Right ventricle myocardium superior (tissue), 1 donor: ENCODE measurements around the gene HSPA12A. TPM values are rescaled to one million over a fixed set of nuclear protein-coding genes. Genes with fewer than 3 reads are reported as not detected.

Experiments used
- ATAC-seq: fragments of 200-7000 bp; cut with Tn5 transposase; one replicate; pipeline ENCODE4 v1.9.1; 2020; ENCODE audit warnings: mild to moderate bottlenecking; ENCODE audit not compliant: poor library complexity
- DNase-seq: peaks from one replicate; pipeline ENCODE4 v3.0.0-alpha.2; 2020
- intact Hi-C: fragments of 100-400 bp; cut with DNase I; formaldehyde crosslinking; loops from one replicate; pipeline ENCODE4 v1.11.2; 2022
- total RNA-seq: library from RNA; stranded (reverse); fragmentation: NEBNext Ultra II Directional; extraction: Animal tissue kit (Norgen Biotek cat#: 25700); gene quantifications from one replicate; pipeline ENCODE4 v1.2.1, GENCODE V29; 2021
- donor health status: DM: no; HTN: yes; CAD: no; lungs with severe emphysema.

The HSPA12A gene
- total RNA-seq, 1 donor from 2014 or later: 15.9 TPM

DNA sequence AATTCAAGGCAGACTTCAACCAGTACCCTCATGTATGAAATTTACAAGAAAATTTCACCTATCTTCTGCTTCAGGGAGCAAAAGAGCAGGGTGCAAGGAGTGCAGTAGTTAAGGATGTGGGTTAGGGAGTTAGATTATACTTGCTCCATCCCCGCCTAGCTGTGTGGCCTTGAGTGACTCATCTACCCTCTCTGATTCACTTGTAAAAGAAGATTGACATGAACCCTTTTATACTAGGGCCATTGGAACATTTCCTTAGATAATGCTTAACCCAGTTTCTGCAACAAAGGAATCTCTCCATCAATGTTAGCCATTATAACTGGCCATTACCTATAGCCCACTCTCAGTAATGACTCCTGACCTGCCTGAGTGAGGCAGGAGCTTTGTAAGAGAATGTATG is 10.2 kb upstream of the HSPA12A start:
- no peak for ATAC-seq
- no peak for DNase-seq

DNA sequence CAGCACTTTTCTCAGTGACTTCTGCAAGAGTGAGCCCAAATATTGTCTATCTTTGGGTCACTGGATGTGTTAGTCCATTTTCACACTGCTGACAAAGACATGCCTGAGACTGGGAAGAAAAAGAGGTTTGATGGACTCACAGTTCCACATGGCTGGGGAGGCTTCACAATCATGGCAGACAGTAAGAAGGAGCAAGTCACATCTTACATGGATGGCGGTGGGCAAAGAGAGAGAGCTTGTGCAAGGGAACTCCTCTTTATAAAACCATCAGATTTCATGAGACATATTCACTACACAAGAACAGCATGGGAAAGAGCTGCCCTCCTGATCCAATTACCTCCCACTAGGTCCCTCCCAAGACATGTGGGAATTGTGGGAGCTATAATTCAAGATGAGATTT is 6.1 kb upstream of the HSPA12A start:
- intact Hi-C loops: no loop called here
- no peak for DNase-seq
- ATAC-seq: no peak

More for the DNA sequence above, 10.2 kb upstream of the HSPA12A start:
- intact Hi-C loops: no loop called here

DNA sequence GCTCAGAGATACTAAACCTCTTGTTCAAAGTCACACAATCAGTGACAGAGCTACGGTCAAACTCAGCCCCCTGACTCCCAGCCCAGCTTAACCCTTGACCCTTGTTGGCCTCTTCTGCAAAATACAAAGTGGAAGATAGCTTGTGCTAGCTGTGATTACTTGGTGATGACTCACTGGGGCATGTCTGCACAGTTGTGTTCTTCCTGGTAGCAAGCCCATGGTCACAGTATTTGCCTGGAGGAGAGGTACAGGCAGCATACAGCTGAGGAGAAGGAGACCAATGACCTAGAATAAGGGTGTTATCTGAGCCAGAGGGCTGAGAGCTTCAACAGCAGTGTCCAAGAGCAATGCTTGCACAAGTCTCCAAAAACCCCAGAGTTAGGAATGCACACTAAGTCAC is 5.7 kb upstream of the HSPA12A start:
- intact Hi-C loops: no loop called here
- DNase-seq (no peak), ATAC-seq (no peak)

DNA sequence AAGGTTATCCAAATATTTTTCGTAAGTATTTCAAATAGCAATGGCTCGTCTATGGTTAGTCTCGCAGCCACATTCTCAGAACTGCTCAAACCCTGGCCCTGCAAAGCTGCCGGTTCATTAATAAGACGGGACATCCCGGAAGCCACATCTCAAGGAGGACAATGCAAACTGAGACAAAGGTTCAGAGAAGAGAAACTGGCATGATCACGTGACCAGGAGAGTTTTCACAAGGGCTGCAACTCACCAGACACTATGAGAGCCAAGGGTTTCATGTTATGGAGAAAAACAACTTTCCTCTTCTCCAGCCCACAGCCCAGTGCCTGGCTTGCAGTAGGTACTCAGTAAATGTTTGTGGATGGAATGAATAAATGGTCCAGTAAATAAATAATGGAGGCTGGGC is 5.0 kb upstream of the HSPA12A start:
- intact Hi-C loops: no loop called here
- no peak for ATAC-seq
- no peak for DNase-seq

DNA sequence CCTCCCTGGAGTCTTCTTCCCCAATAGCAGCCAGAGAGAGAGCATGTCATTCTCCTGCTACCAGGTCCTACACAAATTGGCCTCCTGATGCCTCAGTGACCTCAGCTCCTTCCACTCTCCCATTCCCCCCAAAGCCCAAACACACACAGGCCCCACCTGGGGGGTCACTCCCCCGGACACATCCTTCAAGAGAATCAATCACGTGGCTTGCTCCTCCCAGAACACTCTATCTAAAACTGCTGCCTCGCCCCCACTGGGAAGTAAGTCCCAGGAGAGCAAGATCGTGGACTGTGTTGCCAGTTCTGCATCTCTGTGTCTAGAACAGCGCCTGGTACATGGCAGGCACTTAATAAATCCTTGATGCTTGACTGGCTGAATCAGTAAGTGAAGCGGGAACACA is 2.5 kb upstream of the HSPA12A start:
- ATAC-seq (no peak), DNase-seq (no peak)
- intact Hi-C loops: no loop called here

DNA sequence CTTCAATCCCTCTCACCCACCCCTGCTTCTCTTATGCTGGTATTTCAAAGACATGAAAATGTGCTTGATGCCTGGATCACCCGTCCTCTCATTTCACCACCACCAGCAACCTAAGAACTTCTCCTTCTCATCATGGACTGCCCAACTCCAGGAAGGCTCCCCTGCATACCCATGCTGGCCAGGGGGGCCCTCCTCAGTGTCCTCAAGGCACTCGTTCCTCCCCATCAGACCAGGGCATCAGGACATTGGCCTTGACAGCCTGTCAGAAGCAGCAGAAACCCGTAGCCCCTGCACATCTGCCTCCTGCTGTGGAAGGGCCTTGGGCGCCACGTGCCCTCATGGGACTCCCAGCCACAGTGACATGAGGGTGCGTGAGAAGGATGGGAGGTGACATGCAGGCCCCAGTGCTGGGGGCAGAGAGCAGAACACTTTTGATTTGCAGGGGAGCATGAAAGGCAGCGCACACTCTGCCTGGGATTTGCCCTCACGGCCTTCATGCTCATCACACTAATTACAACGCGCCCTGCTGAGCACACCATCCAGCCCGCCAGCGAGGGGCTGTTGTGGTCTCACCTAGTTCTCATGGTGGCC is 1.9 kb upstream of the HSPA12A start:
- intact Hi-C loops: no loop called here
- ATAC-seq: no peak
- no peak for DNase-seq

DNA sequence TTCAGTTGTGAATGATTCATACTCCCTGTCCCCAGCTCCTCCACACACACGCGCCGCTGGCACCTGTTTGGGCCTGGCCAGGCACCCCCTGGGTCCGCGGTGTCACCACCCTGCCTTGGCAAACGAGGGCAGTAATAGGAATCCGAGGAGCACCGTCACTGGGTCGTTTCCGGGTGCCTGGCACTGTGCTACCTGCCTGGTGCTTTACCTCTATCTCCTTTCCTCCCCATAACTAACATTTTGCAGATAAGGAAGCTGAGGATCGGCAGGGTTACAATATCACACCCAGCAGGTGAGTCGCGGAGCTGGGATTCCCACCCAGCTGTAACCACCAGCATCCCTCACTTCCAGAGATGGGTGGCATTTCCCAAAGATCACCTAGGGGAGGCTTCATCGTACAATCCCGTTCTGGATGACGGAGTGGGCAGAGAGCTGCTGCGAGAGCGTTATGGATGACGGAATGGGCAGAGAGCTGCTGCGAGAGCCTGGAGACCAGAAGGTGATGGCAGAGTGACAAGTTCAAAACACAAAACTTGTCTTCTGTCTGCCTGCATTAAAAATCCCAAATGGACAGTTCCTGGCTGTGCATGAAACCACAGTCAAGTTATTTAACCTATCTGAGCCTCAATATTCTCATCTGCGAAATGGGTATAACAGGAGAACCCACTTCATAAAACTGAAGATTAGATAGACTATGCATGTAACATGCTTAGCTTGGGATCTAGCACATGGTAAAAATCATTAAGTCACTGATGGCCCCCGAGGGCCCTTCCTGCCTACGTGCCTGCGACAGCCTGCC is 1.1 kb upstream of the HSPA12A start:
- intact Hi-C loops: no loop called here
- DNase-seq (no peak), ATAC-seq (no peak)

DNA sequence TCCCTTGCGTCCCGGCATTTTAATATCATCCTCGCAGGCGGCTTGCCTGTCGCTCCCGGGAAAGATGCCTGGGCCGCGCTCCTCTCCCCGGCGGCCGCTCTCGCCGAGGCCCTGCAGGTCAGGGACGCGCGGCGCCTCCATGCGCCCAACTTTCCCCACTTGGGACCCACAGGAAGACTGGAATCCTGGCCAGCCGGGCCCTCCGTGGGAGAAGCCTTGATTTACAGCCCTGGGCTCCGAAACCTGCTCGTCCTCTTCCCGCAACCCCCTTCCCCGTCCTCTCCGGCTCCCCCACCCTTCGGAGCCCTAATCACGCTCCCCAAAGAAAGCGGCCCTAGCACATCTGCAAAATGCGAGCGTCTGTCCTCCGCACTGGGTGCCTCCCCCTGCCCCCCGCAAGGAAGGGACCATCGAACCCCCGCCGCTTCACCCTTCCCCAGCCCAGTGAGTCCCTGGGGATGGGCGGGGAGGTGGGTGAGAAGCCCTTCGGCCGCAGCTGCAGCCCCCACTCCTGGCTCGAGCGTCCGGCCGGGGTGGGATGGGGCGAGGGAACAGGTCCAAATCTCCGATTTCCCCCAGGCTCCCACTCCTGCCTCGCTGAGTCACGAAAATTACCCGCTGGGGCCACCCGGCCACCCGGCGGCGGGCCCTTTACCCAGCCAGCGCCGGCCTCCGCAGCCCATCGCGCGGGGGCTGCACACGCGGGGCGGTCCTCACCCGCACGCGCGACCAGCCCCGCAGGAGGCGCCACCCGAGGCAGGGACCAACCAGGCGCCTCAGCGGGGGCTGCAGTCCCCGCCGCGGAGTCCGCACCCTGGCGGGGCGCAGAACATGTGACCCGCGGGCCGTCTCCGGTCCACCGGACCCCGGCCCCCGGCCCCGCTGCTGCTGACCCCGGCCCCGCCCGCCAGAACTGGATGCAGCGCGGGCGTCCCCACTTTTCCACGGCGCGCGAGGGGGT is 695 bp downstream of the HSPA12A start:
- intact Hi-C loops: no loop called here
- ATAC-seq (peak; percentile 36), DNase-seq (peak; percentile 53)

DNA sequence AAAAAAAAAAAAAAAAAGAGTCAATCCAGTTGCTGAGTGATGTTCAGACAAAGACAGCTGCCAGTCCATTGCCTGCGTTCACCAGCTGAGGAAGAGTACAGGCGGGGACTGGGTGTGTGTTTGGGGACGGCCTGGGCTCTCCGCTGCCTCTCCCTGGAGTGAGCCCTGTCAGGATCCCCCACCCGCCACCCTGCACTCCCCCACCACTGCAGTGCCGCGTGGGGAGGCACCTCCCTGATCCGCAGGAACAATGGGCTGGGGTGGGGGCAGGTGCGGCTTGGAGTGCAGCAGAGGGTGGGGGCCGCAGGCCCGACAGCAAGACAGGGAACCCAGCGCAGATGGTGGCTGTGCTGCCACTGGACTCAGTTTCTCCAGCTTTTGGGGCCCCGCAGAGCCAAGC is 1.4 kb downstream of the HSPA12A start:
- intact Hi-C loops: no loop called here
- no peak for DNase-seq
- ATAC-seq: no peak

DNA sequence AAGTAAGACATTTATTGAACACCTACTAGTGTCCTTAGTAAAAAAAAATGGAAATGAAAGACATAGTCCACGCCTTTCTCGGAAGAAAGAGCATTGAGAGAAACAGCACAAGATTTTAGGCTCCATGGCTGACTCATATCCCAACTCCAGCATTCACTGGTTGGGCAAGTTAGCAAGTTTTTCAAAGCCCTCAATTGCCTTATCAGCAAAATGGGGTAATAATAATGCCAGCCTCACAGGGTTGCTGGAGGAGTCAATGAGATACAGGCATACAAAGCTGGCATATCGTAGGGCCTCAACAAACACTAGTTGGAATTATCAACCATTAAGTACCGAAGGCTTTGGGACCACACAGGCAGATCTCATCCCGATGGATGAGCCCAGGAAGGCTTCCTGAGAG is 4.0 kb downstream of the HSPA12A start:
- ATAC-seq: no peak
- intact Hi-C loops: no loop called here

DNA sequence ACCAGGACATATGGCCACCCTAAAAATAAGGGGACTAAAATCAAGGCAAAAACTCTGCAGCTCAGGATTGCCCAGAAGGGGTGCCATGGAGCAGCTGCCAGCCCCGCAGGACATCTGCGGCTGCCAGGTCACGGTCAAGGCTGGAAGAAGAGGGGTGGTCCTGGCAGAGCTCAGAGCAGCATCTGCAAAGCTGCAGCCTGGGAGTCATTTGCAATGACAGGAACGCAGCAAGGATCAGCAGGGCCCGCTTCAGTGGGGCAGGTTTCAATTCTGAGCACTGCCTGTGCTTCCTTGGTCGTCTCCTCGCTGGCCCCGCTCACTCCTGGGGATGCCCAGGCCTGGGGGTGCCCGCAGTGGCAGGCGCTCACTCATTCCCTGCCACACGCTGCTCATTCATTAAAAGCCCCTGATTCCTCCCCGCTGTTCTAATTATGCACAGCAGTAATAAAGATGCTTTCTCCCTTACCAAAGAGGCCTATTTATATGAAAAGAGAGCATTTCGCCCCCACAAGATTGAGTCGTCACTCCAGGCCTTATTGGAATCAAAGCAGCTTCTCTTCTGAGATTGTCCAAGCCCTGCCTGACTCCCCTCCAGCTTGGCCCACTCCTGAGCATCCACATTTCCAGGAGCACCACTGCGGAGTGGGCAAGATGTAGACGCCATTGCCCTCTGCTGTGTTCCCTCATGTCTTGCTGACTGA is 4.6 kb downstream of the HSPA12A start:
- intact Hi-C loops: no loop called here

More for the DNA sequence above, 4.0 kb downstream of the HSPA12A start:
- no peak for DNase-seq

DNA sequence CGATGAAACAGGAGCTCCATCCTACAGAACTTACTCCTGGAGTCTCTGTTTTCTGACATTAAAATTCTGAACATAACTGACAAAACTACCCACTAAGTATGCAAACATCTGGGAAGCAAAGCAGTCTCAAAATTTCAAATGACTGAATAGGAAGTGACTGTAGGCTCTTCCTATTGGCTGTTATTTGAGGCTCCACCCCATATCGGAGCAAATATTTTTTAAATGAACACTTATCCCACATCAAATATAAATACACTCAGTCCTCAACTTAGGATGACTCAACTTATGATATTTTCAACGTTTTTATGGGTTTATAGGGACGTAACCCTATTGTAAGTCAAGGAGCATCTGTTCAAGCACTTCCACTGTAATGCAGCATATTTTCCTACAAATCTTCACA is 8.8 kb downstream of the HSPA12A start:
- intact Hi-C loops: no loop called here
- DNase-seq (no peak), ATAC-seq (no peak)

More for the DNA sequence above, 4.6 kb downstream of the HSPA12A start:
- DNase-seq: no peak
- no peak for ATAC-seq

DNA sequence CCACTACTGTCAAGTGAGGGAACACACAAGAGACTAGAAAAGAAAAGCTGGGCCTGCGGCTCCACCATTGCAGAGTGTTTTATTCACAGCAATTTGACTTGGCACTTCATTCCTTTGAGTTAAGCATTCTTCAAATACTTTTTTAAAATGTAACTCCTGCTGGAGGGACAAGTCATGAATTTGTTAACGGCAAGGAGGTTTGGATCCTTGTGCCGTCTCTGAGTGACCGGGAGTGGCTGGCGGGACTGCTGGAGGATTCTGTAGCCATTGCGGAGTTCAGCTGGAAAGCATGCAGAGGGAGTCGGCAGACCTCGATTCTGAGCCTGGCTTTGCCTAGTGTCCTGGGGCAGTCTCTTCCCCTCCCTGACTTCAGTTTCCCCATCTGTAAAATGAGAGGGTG is 9.8 kb downstream of the HSPA12A start:
- no peak for DNase-seq
- intact Hi-C loops: no loop called here

DNA sequence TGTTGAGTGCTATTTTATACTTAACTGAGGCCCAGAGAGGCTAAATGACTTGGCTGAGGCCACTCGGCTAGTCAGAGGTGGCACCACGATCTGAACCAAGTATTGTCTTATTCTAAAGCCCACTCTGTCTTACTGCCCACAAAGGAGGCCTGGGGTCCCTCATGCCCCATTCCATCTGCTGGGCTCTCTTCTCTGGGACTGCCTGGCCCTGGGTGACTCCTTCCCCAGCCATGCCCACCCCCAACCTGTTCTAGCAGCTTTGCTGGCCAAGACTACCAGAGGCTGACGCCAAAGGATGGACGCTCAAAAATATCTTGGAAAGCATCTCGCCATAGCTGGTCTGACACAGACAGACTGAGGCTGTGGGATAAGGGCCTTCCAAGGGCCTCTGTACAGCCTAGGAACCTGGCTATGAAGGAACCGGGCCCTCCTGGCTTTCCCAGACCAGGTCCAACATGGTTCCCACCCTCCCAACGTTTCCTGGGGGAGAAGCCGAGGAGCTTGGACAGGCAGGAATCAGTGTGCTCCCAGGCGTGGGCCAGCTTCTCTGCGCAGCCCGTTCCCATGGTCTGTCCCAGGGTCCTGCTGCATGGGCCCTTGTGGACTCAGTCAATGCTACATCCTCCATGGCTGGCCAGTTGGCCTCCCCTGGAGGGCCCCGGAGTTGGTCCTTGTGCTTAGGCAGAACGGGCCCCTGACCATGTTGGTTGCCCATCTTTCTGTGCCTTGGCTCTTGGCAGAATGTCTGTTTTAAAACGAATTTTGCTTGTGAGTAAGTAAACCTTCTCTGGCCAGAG is 11.7 kb downstream of the HSPA12A start:
- DNase-seq: no peak

More for the DNA sequence above, 9.8 kb downstream of the HSPA12A start:
- no peak for ATAC-seq

DNA sequence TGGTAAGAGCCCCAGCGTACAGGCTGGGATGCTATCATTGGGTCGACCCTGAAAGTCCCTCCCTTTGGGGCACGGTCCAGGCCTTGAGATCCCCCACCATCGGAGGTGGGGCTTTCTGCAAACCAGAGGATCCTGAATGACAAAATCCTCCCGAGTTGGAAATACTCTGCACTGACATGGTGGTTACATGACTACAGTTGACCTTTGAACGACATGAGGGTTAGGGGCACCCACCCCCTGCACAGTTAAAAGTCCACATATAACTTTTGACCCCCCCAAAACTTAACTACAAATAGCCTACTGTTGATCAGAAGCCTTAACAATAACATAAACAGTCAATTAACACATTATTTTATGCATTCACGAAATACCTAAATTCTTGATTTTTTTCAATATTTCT is 13.1 kb downstream of the HSPA12A start:
- intact Hi-C loops: no loop called here
- DNase-seq (no peak), ATAC-seq (no peak)

More for the DNA sequence above, 11.7 kb downstream of the HSPA12A start:
- ATAC-seq: no peak
- intact Hi-C loops: no loop called here

DNA sequence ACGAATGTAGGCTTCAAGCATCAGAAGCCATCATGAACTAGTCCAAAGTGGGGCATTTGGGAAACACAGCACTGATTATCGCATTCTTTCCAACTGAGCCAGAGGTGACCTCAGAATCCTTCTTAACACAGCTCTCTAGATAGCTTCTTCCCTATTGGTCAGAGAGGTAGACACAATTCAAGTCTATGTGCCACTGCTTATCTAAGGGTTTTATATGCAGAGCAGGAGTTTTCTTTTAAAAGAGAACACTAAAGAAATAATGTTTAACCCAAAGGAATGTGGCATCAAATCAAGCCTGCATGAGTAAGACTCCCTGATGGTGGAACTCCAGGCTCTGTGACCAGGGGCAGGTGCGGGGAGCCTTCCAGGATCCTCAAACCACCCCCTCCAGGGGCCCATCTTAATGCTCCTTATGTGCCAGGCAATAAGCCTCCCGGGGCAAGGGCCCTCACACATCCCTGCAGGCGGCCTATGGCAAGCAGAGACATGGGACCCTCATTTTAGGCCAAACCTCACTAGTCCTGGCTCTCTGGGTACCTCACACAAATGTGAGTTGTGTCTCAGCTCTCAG is 13.8 kb downstream of the HSPA12A start:
- ATAC-seq (no peak), DNase-seq (no peak)
- intact Hi-C loops: no loop called here

DNA sequence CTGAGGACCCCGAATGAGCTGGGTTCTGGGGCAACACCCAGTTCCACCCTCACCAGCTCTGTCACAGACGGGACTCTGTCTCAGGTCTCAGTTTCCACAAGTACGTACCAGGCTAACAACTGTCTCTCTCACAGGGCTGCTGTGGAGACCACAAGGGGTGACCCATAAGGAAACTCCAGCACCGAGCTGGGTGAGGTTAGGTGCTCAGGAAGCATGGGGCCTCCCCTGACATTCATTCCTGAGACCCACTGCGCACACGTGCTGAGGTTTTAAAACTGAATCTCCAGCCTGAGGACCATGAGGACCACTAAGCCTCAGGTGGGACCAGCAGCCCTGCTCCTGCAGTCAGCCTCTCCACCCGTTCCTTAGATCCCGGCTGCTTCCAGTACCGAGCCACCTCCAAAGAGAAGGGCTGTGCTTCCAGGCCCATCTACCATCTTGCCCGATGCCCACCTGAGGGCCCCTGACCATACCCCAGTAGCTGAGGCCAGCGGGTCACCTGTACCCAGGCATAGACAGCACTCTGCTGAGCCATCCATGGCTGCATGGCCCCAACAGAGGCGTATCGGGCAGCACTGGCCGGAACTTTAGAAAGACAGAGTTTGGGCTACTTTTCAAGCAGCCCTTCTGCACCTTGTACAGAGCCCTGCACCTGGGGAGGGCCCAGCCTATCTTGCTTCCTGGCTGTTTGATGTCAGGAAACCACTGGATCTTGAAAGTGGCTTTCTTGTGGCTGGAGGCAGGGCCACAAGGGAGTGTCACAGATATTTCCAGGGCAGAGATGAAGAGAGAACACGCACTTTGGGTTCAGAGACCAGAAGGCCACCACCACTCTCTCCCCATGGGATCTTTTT is 18.7 kb downstream of the HSPA12A start:
- intact Hi-C loops: no loop called here
- no peak for ATAC-seq

More for the DNA sequence above, 18.7 kb downstream of the HSPA12A start:
- DNase-seq: no peak
